Activated CD4-positive, alpha-beta T cell treated with anti-CD3 and anti-CD28 coated beads for 1 hour (primary cell): ENCODE results near the gene IL20RA.
A peak's percentile ranks its signal among the peaks of the same experiment; 100 is the strongest.

Source experiments
- DNase-seq: peaks from one replicate; pipeline ENCODE4 v3.0.0-alpha.2; 2020

Gene IL20RA

DNA sequence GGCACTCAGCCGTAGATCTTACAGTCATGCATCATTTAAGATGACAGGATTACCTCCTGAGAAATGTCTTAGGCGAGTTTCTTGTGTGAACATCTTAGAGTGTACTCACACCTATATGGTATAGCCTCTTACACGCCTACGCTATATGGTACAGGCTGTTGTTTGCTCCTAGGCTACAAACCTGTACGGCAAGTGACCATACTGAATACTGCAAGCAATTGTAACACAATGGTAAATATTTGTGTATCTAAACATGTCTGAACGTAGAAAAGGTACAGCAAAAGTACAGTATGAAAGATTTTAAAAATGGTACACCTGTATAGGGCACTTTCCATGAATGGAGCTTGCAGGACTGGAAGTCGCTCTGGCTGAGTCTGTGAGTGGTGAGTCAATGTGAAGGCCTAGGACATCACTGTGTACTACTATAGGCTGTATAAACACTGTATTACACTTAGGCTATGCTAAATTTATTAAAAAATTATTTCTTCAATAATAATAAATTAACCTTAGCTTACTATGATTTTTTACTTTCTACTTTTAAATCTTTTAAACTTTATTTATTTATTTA is 541 bp upstream of the IL20RA start:
- no peak for DNase-seq

DNA sequence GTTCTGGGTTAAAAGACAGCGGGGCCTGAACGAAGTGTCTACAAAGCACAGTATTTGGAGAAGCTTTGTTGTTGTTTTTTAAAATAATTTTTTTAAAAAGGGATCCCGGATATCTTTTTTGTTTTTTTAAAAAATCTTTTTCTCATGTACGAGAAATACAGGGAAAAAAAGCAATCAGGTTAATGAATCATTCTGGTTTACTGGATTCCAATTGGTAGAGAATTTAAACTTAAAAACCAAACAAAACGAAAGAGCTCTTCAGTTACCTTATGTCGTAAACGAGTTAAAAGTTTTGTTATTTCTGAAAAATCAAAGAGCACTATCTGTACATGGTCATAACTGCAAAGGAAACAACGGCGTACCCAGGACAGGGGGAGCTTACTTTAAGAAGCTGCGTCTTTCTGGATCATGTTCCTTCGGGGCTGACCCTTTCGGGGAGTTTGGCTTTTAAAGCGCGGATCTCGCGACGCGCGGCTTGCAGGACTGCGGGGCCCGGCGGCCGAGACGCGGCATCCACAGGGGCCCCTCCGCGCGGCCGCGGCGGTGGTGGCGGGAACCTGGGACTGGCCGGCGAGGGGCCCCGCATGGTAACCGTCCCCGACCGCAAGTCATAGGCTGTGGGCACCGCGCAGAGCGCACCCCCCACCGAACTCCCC is 927 bp downstream of the IL20RA start:
- DNase-seq: no peak

DNA sequence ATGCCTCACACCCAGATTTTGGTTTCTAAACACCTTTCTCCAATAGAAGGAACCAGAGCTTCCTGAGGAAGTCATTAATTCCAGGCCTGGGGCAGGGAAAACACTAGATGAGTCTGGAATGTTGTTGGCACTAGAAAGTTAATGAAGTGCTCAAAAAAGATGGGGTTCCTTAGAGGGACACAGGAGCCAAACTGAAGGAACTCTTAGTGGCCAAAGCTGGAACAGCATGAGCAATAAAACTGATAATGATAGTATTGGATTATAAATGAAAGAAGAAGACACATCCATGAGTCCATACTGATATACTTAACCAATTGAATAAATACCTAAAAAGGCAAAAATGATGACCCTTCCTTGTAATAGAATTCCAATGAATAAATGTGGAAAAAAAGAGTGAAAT is 4.4 kb downstream of the IL20RA start:
- no peak for DNase-seq

DNA sequence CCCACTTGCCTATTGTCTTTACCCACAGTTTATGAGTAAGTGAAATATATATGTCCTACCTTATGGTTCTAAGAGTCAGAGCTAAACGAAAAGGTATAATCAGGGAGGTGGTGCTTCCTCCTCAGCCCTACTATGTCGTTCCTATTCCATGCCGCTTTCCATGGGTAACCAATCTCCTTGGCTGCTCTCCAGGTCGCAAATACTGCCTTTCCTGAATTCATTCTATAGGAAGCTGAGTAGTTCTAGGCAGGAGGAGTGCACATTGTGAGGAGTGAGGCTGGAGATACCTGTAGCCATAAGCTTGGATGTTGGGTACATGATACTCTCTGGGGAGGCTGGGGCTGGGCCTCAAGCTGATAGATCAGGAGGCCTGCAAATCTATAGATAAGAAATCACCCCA is 5.8 kb downstream of the IL20RA start:
- no peak for DNase-seq

DNA sequence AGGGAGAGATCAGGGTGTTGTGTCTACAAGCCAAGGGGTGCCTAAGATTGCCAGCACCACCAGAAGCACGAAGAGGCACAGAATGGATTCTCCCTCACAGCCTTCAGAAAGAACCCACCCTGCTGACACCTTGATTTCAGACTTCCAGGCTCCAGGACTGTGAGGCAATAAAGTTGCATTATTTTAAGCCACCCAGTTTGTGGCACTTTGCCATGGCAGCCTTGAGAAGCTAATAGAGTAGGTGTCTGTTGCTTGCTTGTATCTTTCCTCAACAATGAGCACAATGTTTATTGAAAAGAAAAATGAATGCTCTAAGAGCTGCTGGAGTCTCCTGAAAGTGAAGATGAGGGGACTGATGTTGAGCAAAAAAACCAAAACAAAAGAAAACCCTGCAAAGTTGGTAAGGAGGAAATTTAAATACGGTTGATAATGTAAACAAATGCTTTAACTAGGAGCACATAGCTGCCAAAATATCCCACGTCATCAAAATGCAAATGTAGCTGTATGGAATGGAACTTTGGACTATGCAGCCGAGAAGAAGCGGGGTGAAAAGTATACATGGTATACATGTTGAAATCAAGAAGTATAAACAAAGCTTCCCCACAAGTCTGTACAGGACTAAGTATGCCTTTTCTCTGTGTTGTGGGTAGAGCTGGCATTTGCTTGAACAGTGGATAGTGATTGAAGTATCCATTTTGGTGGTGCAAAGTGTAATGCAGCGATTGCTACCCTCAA is 8.0 kb downstream of the IL20RA start:
- DNase-seq: no peak

DNA sequence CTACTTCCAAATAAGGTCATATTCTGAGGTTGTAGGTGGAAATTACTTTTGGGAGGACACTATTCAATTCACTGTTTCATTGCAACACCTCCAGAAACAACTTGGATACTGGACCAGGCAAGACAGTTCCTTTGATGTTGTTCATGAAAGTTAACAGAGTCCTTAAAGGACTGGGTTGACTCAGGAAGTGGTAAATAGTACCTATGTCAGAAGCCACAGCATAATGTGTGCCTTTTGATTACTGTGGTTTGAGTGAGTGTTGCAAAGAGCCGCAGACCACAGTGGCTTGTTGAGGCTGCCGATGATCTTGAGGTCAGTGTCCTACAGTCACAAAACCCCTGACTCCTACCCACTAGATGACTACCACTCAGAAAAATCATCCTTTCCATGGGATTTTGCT is 10.9 kb downstream of the IL20RA start:
- DNase-seq: peak; percentile 16

DNA sequence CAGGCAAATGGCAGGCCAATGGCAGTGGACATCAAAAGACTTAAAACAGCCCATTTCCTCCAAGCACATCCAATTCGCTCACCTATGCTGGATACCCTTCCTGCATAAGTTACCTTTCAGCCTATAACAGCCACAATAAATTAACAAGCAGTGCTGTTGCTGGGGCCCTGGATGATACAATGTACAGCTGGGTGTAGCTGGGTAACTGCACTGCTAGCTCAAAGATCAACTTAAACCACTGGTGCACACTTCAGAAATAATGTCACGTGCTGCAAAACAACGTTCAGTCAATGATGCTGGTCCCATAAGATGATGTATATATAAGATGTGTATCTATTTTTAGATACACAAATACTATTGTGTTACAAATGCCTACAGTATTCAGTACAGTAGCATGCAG is 13.6 kb downstream of the IL20RA start:
- no peak for DNase-seq

DNA sequence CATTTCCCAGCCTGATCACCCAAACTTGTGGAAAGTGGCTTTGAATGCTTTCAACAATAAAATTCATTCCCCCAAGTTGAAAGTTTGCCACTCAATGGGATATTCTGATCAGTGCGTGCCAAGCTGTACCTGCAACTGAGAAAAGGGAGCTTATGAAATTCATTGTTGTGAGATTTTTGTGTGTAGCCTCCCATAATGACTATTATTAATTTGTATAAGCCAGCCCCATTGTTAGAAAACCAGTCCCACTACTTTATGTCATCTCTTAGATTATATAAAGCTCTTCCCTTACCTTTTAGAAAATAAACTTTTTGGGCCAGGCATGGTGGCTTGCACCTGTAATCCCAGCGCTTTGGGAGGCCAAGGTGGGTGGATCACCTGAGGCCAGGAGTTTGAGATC is 15.9 kb downstream of the IL20RA start:
- no peak for DNase-seq

DNA sequence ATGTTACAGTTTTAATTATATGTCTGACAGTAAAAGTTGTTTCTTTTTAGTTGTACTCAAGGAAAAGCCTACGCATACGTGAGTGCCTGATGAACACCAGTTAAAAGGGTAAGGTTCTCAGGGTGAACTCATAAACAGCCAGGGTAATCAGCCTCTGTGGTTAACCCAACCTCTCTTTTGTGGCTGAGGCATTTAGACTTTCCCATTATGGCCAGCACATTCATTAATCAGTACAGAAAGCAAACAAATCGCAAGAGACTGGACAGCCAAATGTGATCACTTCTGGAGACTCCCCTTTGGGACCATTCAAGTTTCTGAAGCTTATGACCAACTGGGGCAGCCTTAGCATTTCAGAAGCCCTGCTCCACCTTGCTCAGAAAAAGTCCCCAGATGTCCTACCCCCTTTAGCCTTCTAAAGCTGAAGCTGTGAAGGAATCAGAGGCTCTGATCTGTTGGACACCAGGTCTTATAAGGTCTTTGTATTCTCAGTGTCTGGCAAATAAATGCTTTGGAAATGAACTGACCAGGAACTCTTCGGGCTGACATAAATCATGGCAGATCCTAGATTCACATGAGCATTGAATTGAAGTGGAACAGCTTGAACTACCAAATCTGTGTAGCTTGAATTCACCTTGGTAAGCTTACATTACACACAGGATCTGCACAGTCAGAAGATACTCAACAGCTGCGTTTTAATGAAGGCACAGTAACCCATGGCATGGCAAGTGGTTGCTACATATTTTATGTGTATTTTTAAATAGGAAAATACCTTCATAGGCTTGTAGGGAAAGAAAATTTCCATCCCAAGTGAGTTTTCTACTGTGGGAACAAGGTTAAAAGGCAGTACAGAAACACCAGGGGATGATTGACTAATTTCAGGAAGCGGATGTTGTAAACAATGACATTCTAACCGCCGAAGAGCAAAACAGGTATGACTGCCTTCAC is 18.7 kb downstream of the IL20RA start:
- no peak for DNase-seq

DNA sequence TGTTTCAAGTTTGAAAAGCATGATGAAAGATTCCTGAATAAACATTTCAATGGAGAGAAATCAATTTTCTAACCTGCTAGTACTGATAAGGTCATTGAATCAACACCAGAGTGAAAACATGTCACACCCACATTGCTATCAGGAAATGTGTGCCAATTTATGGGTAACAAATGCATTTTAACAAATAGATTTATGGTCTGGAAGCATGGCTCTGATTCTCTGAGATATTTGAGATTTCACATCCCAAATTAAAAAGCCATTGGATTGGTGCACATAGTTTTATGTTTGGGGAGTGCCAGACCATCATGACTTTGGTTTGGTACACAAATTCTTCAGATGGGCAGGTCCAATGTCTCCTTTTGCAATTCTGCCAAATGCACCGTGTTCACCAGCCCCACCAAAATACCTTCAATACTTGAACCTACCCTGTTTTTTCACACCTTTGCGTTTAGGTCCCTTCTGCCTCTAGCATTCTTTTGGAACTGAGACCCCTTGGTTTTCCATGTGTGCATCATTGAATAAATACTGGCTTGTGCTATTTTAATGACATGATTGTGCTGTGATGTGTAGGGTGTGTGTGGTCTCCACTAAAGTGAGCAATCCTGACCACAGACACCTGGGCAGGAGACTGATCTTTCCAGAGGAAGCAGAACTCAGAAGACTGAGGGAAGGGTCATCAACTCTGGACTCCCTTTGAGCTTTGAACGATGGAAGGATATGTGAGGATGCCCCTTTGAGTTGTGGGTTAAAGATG is 20.4 kb downstream of the IL20RA start:
- DNase-seq: no peak

DNA sequence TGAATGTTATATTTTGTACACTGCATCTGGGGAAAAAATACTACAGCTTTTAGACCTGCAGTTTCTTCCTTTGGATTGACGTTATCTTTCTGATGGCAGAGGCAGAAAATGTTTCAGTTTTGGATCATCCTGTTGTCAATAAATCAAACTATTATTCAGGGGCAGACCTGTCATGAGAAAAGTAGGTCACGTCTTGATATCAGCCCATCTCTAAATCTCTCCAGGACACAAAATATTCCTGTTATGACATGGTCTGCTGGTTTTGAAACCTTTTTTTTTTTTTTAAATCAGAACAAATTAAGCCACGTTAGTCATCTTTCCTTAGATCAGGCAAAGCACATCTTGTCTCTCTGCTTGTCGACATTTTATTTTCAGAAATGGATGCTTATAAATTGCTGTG is 24.0 kb downstream of the IL20RA start:
- DNase-seq: no peak

DNA sequence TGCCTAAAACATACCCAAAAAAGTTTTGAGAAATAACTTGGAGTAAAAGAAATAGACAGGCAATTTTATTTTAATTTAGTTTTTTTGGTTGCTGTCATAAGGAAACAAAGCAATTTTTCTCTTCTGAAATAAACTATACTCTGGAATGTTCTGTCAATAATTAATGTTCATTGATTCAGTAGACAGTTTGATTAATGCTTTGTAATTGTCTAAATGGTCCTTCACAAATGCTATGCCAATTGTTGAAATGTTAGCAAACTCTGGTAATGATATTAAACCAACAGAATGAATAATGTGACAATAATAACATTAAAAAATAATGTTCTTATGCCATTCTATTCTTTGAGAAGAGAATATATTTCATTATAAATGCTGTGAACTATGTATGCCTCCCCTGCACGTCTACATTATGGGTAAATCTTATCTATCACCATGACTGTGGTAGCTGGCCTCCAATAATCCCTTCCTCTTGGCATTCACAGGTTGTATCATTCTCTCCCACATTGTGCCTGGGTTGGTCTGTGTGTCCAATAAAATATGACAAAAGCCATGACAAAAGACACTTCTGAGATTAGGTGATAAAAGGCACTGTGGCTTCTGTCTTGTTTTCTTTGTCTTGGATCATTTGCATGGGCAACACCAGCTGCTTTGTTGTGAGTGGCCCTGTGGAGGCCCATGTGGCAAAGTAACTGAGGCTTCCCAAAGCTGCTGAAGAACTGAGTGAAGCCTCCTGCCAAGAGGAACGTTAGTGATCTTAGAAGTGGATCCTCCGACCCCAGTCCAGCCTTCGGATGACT is 25.1 kb downstream of the IL20RA start:
- DNase-seq: no peak

DNA sequence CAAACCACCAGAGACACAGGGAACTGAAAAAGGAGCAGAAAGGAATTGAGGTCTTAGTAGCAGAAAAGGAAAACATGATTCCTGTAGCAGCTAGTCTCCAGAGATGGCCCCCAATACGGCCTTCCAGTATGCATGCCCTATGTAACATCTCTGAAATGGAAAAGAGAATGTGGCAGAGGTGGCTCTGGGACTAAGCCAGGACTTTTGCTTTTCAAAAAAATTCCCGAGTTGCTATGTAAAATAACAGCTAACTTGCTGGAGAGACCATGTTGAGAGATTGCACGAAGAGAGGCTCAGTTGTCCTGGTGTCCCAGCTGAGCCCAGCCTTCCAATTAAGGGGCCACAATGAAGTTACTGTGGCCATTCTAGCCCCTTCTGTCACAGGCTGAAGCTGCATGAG is 27.7 kb downstream of the IL20RA start:
- no peak for DNase-seq

DNA sequence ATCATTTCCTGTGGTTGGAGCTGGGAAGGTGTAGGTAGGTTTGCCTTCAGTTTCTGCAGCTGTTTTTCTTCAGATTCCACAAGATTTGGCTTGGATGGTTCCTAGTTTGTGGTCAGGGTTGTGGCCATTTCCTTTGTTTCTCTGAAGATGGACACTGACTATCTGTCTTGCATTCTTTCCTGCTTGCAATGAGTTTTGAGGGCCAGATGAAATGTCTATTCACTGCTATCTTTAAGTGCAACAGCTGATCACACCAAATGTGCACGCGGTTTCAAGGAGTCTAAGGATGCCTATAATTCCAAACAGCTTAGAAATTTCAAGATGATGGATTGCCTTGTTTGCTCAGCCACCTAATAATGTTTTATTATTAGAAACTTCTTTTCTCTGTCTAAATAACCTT is 28.4 kb downstream of the IL20RA start:
- no peak for DNase-seq

DNA sequence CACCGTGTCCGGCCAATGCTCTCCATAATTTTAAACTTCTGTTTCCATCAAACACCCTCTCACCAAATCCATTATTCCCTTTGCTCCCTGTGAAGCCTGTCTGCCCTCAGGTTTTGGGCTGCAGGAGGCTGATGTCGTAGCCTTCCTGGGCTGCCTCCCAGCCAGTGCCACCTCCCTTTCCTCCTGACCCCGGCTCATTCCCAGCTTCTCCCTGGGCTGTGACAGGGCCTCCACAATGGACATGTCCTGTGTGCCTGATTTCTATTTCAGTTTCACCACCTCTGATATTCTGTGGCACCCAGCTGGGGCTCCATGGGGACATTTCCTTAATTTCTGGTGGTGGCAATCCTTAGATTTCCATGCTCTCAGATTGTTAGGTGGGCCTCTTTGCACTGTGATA is 28.8 kb downstream of the IL20RA start:
- no peak for DNase-seq

DNA sequence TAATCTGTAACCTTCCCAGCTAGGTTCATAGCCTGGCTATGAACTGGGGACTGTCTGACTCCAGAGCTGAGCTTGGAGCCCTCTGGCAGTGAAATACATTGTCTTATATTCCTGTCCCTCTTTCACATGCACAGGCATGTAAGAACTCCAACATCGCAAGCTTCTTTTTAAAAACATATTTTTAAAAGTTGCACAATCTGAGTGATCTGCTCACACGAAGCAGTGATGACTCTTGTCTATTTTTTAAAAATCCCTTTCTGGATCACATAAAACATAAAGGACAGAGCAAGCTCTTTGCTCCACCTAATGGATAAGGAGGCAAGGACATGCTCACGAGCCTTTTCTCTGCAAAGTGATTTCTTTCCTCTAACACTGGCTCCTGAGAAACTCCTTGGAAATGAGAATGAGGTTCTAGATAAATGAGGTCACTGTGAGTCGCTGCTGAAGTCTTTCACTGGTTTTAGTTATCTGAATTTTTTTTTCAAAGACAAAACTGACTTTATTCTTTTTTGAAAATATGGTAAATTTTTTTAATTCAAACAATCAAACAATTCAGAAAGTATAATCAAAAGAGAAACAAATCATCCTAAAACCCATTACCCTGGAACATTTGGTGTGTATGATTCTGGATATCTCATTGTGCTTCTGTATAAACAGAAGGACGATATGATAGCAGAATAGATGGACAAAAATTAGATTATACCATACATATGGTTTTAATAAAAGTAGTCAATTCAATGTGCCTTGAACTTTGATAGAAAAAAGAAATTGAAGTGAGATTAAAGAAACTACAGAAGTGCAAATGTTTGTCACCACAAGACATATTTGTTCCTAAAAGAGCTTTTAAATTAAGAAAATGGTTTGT is 30.8 kb downstream of the IL20RA start:
- DNase-seq: no peak

DNA sequence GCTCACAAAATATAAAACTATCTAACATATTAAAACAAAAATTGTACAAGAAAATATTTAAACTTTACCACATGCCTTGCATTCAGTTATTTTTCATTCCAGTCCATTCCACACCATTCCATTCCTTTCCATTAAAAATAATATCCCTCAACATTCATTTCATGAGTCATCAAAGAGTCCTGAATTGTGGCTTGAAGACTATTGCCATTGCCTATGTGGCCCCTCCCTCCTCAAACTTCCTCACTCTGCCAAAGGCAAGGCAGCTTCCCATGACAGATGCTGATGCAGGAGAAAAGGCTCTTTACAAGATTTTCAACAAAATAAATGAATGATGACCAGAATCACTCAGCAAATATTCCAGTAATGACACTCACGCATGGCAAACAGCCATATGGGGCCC is 31.7 kb downstream of the IL20RA start:
- DNase-seq: no peak

DNA sequence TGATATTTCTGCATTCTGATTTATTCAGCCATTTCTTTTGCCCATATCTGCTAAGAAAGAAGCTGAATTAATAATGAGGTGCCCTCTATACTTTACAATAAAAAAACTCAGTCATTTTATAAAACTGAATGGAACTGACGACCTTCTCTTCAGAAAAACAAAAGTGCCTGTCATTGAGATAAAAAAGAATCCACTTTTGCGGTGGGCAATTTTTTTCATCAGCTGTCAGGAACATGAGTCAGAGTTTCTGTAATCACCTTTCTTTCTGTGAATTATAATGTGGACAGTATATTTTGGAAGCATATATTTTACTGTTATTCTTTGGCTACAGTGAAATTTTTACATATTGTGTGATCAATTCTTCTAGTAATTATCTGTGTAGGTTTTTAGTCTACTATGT is 33.4 kb downstream of the IL20RA start:
- no peak for DNase-seq

DNA sequence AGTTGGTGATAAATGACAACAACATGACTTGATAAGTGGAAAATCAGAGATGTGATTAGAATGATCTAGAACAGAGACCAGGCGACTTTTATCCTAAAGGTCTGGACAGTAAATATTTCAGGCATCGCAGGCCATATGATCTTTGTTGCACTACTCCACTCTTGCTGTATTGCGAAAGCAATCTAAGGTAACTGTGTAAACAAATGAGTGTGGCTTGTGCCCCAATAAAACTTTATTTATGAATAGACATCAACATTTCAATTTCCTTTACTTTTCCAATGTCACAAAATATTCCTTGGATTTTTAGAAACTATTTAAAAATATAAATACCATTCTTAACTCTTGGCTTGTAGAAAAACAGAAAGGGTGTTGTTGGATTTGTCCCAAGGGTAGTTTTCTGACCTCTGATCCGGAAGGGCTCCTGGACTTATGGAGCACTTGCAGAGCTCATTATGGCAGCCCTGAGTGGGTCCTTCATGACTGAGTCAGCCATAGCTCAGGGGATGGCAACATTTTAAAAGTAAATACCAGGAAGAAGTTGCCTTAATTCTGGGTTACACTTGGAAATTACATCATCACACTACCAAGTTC is 34.5 kb downstream of the IL20RA start:
- no peak for DNase-seq

DNA sequence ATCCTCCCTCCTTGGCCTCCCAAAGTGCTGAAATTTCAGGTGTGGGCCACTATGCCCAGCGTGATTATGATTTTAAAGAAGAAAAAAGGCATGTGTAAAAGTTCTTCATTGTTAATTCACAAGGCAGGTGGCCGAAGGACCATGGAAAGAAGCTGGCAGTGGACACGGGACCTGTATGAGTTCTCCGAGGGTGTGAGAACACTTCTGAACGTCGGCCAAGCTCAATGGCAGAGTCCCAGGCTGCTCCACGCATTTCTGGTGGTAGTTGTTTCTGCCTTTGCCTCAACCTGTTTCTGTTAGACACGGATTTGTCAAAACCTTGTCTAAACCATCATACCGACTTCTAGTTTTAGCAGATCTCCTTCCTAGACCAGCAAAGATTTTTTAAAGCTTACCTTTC is 36.6 kb downstream of the IL20RA start:
- no peak for DNase-seq
